ENCODE measurements around the gene ANO9. TPM values are rescaled to one million over a fixed set of nuclear protein-coding genes. Genes with fewer than 3 reads are reported as not detected.

The ANO9 gene
- total RNA-seq, 1 experiment from 2014 or later: not detected

- Histone ChIP-seq H3K4me3 (ENCODE audit: low read depth, low read length, poor library complexity, severe bottlenecking) (no peak overlapping the region), H3K4me1 (ENCODE audit: insufficient read depth, low read length, poor library complexity, severe bottlenecking) (no peaks in the 10 kb centered on the region), H3K27me3 (replicated peaks; ENCODE audit: insufficient read depth, low read depth, low read length, poor library complexity) (no peaks in the 10 kb centered on the region), H3K9me3 (ENCODE audit: low read depth, low read length, poor library complexity, severe bottlenecking) (peaks cover 2% of the 10 kb centered on the region), H3K27ac (ENCODE audit: low read depth, low read length, poor library complexity, severe bottlenecking) (no peak overlapping the region), H3K36me3 (ENCODE audit: insufficient read depth, low read length, poor library complexity, severe bottlenecking) (no peaks in the 10 kb centered on the region)
- ChIA-PET CTCF (no interaction called here), POLR2A (ENCODE audit: low non-redundant PET) (no interaction called here)
- intact Hi-C loops (cut with micrococcal nuclease; ENCODE audit: unreplicated experiment): no loop called here
- DNase-seq (ENCODE audit: low spot score): no peak
- BruUV-seq (replicated peaks): no TSS peak
- TF ChIP-seq CTCF (conservative IDR thresholded peaks at IDR 0.05; ENCODE audit: low read depth, low read length) (no peak), EZH2 (IDR thresholded peaks at IDR 0.05; ENCODE audit: borderline replicate concordance, low read depth, low read length, poor library complexity, severe bottlenecking) (no peak)
Measured at GRCh38 chr11:381501-382072, 60.2 kb downstream of the ANO9 start.

DNA sequence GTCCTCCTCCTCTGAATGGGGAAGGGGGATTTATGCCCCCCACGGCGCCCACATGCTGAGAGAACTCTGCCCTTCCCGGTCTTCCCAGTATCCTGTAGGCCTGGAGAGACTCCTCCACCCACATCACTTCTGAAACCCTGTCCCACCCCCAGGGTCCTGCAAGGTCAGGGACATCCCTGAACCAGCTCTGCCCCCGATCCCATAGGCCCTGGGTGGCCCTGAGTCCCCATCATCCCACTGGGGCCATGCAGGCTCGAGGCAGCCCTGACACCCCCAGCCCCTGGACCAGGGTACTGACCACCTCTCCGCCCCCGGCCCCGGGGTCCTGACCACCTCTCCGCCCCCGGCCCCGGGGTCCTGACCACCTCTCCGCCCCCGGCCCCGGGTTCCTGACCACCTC is 60.8 kb downstream of the ANO9 start:
- no peak for DNase-seq (ENCODE audit: low spot score)
- Histone ChIP-seq H3K4me3 (ENCODE audit: low read depth, low read length, poor library complexity, severe bottlenecking) (no peak overlapping the region), H3K9me3 (ENCODE audit: low read depth, low read length, poor library complexity, severe bottlenecking) (no peaks in the 10 kb centered on the region), H3K4me1 (ENCODE audit: insufficient read depth, low read length, poor library complexity, severe bottlenecking) (no peaks in the 10 kb centered on the region), H3K36me3 (ENCODE audit: insufficient read depth, low read length, poor library complexity, severe bottlenecking) (no peaks in the 10 kb centered on the region), H3K27ac (ENCODE audit: low read depth, low read length, poor library complexity, severe bottlenecking) (no peak overlapping the region), H3K27me3 (replicated peaks; ENCODE audit: insufficient read depth, low read depth, low read length, poor library complexity) (no peaks in the 10 kb centered on the region)
- CTCF ChIA-PET: no interaction called here
- no TSS peak for BruUV-seq (replicated peaks)
- intact Hi-C loops (cut with micrococcal nuclease; ENCODE audit: unreplicated experiment): no loop called here
- TF ChIP-seq CTCF (conservative IDR thresholded peaks at IDR 0.05; ENCODE audit: low read depth, low read length): no peak
- TF ChIP-seq EZH2 (IDR thresholded peaks at IDR 0.05; ENCODE audit: borderline replicate concordance, low read depth, low read length, poor library complexity, severe bottlenecking): no peak
- POLR2A ChIA-PET (ENCODE audit: low non-redundant PET): no interaction called here

DNA sequence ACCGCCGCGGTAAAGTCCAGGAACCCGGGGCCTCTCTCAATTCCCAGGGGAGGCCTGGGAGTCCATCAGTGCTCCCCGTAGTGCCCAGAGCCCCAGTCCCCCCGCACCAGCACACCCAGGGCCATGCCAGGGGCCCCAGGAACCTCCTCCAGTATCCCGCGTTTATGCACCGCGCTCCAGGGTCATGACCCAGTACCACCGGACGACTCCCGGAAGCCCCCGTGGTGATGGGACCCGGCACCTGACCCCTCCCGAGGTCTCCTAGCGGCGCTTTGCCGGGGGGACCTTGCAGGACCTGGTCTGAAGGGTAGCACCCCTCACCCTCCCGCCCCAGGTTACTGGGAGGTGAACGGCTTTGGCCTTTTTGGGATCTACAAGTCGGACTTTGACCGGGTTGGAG is 61.3 kb downstream of the ANO9 start:
- H3K36me3 ChIP-seq (ENCODE audit: insufficient read depth, low read length, poor library complexity, severe bottlenecking): no peaks in the 10 kb centered on the region
- no peaks in the 10 kb centered on the region for H3K27me3 ChIP-seq (replicated peaks; ENCODE audit: insufficient read depth, low read depth, low read length, poor library complexity)
- POLR2A ChIA-PET (ENCODE audit: low non-redundant PET): no interaction called here
- H3K4me1 ChIP-seq (ENCODE audit: insufficient read depth, low read length, poor library complexity, severe bottlenecking): no peaks in the 10 kb centered on the region
- H3K27ac ChIP-seq (ENCODE audit: low read depth, low read length, poor library complexity, severe bottlenecking): no peak overlapping the region
- intact Hi-C loops (cut with micrococcal nuclease; ENCODE audit: unreplicated experiment): no loop called here
- H3K9me3 ChIP-seq (ENCODE audit: low read depth, low read length, poor library complexity, severe bottlenecking): no peaks in the 10 kb centered on the region
- no TSS peak for BruUV-seq (replicated peaks)
- no peak for DNase-seq (ENCODE audit: low spot score)
- no peak for TF ChIP-seq EZH2 (IDR thresholded peaks at IDR 0.05; ENCODE audit: borderline replicate concordance, low read depth, low read length, poor library complexity, severe bottlenecking)
- TF ChIP-seq CTCF (conservative IDR thresholded peaks at IDR 0.05; ENCODE audit: low read depth, low read length): no peak
- no peak overlapping the region for H3K4me3 ChIP-seq (ENCODE audit: low read depth, low read length, poor library complexity, severe bottlenecking)
- CTCF ChIA-PET: no interaction called here
